Liver (tissue), 3 donors: ENCODE measurements around the gene ZXDC.

ENCODE experiments used
- CTCF ChIP-seq: fragments of 150-350 bp; IDR thresholded peaks from 2 replicates; pipeline ENCODE4 v1.5.1; 2017; ENCODE audit warnings: improper control_type of control experiment, low read depth, low read length; ENCODE audit not compliant: missing input control
- EGR1 ChIP-seq, 2 donors: IDR thresholded peaks; 2 replicates each; pipeline ENCODE4 v1.6.1; 2016 to 2018; ENCODE audit warnings: antibody characterized with exemption in 2 of 2, low read depth in 2 of 2
- GABPA ChIP-seq, 2 donors: IDR thresholded peaks in 1 of 2; conservative IDR thresholded peaks in 1 of 2; 2 replicates each; pipeline ENCODE4 v1.6.1; 2016; ENCODE audit warnings: antibody characterized with exemption in 2 of 2, mild to moderate bottlenecking in 1 of 2, moderate library complexity in 1 of 2
- JUND ChIP-seq, 2 donors: IDR thresholded peaks; 2 replicates each; pipeline ENCODE4 v1.6.1; 2016; ENCODE audit warnings: antibody characterized with exemption in 2 of 2
- RAD21 ChIP-seq, 2 donors: IDR thresholded peaks; 2 replicates each; pipeline ENCODE4 v1.6.1; 2016; ENCODE audit warnings: antibody characterized with exemption in 2 of 2, mild to moderate bottlenecking in 2 of 2
- SP1 ChIP-seq: IDR thresholded peaks from 2 replicates; pipeline ENCODE4 v1.6.1; 2018; ENCODE audit warnings: antibody characterized with exemption, mild to moderate bottlenecking
- TAF1 ChIP-seq: conservative IDR thresholded peaks from 2 replicates; pipeline ENCODE4 v1.6.1; 2016; ENCODE audit warnings: antibody characterized with exemption, mild to moderate bottlenecking
- YY1 ChIP-seq: IDR thresholded peaks from 2 replicates; pipeline ENCODE4 v1.6.1; 2016; ENCODE audit warnings: antibody characterized with exemption, mild to moderate bottlenecking
- TF ChIP-seq, protein P1 (sequence below): IDR thresholded peaks from 2 replicates; pipeline ENCODE4 v1.6.1; 2016; ENCODE audit warnings: antibody characterized with exemption
- TF ChIP-seq, protein P2 (sequence below): IDR thresholded peaks from 2 replicates; pipeline ENCODE4 v1.6.1; 2016; ENCODE audit warnings: antibody characterized with exemption, mild to moderate bottlenecking
- TF ChIP-seq, protein P3 (sequence below): IDR thresholded peaks from 2 replicates; pipeline ENCODE4 v1.6.1; 2016; ENCODE audit warnings: antibody characterized with exemption
- TF ChIP-seq, protein P4 (sequence below): IDR thresholded peaks from 2 replicates; pipeline ENCODE4 v1.6.1; 2016; ENCODE audit warnings: antibody characterized with exemption
- donor health status: healthy.
- donor health status: healthy.

- TF ChIP-seq JUND (IDR thresholded peaks at IDR 0.05) (no peak), CTCF (peak; percentile 12), SP1 (no peak), RAD21 (IDR thresholded peaks at IDR 0.05) (peak in 1 of 2 donors; percentile 4), TAF1 (no peak), YY1 (peak; percentile 11), EGR1 (IDR thresholded peaks at IDR 0.05; ENCODE audit: low read depth in 2 of 2) (no peak), GABPA (IDR thresholded peaks at IDR 0.05 in 1 of 2, conservative IDR thresholded peaks at IDR 0.05 in 1 of 2) (no peak)
- TF ChIP-seq, protein P1, sequence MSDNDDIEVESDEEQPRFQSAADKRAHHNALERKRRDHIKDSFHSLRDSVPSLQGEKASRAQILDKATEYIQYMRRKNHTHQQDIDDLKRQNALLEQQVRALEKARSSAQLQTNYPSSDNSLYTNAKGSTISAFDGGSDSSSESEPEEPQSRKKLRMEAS, result no peak
- TF ChIP-seq, protein P2, sequence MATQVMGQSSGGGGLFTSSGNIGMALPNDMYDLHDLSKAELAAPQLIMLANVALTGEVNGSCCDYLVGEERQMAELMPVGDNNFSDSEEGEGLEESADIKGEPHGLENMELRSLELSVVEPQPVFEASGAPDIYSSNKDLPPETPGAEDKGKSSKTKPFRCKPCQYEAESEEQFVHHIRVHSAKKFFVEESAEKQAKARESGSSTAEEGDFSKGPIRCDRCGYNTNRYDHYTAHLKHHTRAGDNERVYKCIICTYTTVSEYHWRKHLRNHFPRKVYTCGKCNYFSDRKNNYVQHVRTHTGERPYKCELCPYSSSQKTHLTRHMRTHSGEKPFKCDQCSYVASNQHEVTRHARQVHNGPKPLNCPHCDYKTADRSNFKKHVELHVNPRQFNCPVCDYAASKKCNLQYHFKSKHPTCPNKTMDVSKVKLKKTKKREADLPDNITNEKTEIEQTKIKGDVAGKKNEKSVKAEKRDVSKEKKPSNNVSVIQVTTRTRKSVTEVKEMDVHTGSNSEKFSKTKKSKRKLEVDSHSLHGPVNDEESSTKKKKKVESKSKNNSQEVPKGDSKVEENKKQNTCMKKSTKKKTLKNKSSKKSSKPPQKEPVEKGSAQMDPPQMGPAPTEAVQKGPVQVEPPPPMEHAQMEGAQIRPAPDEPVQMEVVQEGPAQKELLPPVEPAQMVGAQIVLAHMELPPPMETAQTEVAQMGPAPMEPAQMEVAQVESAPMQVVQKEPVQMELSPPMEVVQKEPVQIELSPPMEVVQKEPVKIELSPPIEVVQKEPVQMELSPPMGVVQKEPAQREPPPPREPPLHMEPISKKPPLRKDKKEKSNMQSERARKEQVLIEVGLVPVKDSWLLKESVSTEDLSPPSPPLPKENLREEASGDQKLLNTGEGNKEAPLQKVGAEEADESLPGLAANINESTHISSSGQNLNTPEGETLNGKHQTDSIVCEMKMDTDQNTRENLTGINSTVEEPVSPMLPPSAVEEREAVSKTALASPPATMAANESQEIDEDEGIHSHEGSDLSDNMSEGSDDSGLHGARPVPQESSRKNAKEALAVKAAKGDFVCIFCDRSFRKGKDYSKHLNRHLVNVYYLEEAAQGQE, result no peak
- TF ChIP-seq, protein P3, sequence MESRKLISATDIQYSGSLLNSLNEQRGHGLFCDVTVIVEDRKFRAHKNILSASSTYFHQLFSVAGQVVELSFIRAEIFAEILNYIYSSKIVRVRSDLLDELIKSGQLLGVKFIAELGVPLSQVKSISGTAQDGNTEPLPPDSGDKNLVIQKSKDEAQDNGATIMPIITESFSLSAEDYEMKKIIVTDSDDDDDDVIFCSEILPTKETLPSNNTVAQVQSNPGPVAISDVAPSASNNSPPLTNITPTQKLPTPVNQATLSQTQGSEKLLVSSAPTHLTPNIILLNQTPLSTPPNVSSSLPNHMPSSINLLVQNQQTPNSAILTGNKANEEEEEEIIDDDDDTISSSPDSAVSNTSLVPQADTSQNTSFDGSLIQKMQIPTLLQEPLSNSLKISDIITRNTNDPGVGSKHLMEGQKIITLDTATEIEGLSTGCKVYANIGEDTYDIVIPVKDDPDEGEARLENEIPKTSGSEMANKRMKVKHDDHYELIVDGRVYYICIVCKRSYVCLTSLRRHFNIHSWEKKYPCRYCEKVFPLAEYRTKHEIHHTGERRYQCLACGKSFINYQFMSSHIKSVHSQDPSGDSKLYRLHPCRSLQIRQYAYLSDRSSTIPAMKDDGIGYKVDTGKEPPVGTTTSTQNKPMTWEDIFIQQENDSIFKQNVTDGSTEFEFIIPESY, result no peak
- TF ChIP-seq, protein P4, sequence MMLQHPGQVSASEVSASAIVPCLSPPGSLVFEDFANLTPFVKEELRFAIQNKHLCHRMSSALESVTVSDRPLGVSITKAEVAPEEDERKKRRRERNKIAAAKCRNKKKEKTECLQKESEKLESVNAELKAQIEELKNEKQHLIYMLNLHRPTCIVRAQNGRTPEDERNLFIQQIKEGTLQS, result no peak
These were observed 936 bp downstream of the ZXDC start for GRCh38 chr3:126474498-126475412.
